Neural cell (in vitro differentiated cells): ENCODE measurements around the gene GRM2.

Experiments
- EP300 ChIP-seq: fragments of 450-650 bp; conservative IDR thresholded peaks from 2 replicates; pipeline ENCODE4 v1.6.1; 2014; ENCODE audit warnings: antibody characterized with exemption, mild to moderate bottlenecking, moderate library complexity; ENCODE audit not compliant: poor library complexity, severe bottlenecking
- EZH2 ChIP-seq: fragments of 200-600, 300-800 bp; shearing (Covaris generic), sonication (generic); IDR thresholded peaks from 2 replicates; pipeline ENCODE4 v1.6.1; 2014; ENCODE audit warnings: antibody characterized with exemption, low read length, borderline replicate concordance, mild to moderate bottlenecking; ENCODE audit not compliant: insufficient read depth, poor library complexity, severe bottlenecking
- MXI1 ChIP-seq: fragments of 450-650 bp; conservative IDR thresholded peaks from 2 replicates; pipeline ENCODE4 v1.6.1; 2014; ENCODE audit warnings: antibody characterized with exemption, mild to moderate bottlenecking; ENCODE audit not compliant: poor library complexity, severe bottlenecking
- POLR2AphosphoS5 ChIP-seq: IDR thresholded peaks from 2 replicates; pipeline ENCODE4 v1.6.1; 2012
- RAD21 ChIP-seq: fragments of 450-650 bp; conservative IDR thresholded peaks from 2 replicates; pipeline ENCODE4 v1.6.1; 2014; ENCODE audit warnings: antibody characterized with exemption, mild to moderate bottlenecking, moderate library complexity
- SMC3 ChIP-seq: fragments of 450-650 bp; conservative IDR thresholded peaks from 2 replicates; pipeline ENCODE4 v1.6.1; 2014; ENCODE audit warnings: antibody characterized with exemption, mild to moderate bottlenecking, moderate library complexity; ENCODE audit not compliant: poor library complexity
- TAF1 ChIP-seq: IDR thresholded peaks from 2 replicates; pipeline ENCODE4 v1.6.1; 2012; ENCODE audit warnings: low read depth
- TF ChIP-seq, protein P1 (sequence below): fragments of 450-650 bp; IDR thresholded peaks from 2 replicates; pipeline ENCODE4 v1.5.1; 2014; ENCODE audit warnings: antibody characterized with exemption, mild to moderate bottlenecking, moderate library complexity; ENCODE audit not compliant: poor library complexity, severe bottlenecking
- TF ChIP-seq, protein P2 (sequence below): IDR thresholded peaks from 2 replicates; pipeline ENCODE4 v1.6.1; 2012; ENCODE audit warnings: borderline replicate concordance

DNA sequence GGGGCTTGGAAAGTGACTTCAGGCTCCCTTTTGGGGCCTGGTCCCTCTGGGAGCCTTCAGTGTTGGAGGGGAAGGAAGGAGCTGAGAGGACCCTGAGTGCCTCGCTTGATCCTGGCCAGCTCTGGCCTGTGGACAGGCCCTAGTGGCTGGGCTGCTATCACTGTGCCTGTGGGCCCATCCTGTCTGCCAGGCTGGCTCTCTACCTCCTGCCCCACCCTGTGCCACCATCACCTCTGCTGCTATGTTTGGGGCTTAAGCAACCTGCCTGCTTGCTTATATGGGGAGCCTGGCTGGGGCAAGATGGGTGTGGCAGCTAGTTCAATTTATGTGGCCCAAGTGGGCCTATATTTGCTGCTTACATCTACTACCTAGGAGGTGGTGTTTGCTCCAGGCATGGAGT is 28.7 kb upstream of the GRM2 start:
- TF ChIP-seq, protein P1, sequence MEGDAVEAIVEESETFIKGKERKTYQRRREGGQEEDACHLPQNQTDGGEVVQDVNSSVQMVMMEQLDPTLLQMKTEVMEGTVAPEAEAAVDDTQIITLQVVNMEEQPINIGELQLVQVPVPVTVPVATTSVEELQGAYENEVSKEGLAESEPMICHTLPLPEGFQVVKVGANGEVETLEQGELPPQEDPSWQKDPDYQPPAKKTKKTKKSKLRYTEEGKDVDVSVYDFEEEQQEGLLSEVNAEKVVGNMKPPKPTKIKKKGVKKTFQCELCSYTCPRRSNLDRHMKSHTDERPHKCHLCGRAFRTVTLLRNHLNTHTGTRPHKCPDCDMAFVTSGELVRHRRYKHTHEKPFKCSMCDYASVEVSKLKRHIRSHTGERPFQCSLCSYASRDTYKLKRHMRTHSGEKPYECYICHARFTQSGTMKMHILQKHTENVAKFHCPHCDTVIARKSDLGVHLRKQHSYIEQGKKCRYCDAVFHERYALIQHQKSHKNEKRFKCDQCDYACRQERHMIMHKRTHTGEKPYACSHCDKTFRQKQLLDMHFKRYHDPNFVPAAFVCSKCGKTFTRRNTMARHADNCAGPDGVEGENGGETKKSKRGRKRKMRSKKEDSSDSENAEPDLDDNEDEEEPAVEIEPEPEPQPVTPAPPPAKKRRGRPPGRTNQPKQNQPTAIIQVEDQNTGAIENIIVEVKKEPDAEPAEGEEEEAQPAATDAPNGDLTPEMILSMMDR, result no peak
- no peak for TF ChIP-seq POLR2AphosphoS5
- no peak for TF ChIP-seq EZH2
- TF ChIP-seq RAD21, result no peak
- no peak for TF ChIP-seq MXI1
- TF ChIP-seq SMC3, result no peak
- TF ChIP-seq, protein P2, sequence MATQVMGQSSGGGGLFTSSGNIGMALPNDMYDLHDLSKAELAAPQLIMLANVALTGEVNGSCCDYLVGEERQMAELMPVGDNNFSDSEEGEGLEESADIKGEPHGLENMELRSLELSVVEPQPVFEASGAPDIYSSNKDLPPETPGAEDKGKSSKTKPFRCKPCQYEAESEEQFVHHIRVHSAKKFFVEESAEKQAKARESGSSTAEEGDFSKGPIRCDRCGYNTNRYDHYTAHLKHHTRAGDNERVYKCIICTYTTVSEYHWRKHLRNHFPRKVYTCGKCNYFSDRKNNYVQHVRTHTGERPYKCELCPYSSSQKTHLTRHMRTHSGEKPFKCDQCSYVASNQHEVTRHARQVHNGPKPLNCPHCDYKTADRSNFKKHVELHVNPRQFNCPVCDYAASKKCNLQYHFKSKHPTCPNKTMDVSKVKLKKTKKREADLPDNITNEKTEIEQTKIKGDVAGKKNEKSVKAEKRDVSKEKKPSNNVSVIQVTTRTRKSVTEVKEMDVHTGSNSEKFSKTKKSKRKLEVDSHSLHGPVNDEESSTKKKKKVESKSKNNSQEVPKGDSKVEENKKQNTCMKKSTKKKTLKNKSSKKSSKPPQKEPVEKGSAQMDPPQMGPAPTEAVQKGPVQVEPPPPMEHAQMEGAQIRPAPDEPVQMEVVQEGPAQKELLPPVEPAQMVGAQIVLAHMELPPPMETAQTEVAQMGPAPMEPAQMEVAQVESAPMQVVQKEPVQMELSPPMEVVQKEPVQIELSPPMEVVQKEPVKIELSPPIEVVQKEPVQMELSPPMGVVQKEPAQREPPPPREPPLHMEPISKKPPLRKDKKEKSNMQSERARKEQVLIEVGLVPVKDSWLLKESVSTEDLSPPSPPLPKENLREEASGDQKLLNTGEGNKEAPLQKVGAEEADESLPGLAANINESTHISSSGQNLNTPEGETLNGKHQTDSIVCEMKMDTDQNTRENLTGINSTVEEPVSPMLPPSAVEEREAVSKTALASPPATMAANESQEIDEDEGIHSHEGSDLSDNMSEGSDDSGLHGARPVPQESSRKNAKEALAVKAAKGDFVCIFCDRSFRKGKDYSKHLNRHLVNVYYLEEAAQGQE, result no peak
- no peak for TF ChIP-seq TAF1
- TF ChIP-seq EP300, result no peak
